ENCODE measurements around the gene RNF220. TPM values are rescaled to one million over a fixed set of nuclear protein-coding genes. Genes with fewer than 3 reads are reported as not detected.
A peak's percentile ranks its signal among the peaks of the same experiment; 100 is the strongest.

Gene RNF220
- total and polyA plus RNA-seq, 2 of the 13 experiments (the other 11 are each of a cell fraction or from before 2014, with no cell fraction given): 48.2 to 72.1 TPM

- TF ChIP-seq, protein P1, sequence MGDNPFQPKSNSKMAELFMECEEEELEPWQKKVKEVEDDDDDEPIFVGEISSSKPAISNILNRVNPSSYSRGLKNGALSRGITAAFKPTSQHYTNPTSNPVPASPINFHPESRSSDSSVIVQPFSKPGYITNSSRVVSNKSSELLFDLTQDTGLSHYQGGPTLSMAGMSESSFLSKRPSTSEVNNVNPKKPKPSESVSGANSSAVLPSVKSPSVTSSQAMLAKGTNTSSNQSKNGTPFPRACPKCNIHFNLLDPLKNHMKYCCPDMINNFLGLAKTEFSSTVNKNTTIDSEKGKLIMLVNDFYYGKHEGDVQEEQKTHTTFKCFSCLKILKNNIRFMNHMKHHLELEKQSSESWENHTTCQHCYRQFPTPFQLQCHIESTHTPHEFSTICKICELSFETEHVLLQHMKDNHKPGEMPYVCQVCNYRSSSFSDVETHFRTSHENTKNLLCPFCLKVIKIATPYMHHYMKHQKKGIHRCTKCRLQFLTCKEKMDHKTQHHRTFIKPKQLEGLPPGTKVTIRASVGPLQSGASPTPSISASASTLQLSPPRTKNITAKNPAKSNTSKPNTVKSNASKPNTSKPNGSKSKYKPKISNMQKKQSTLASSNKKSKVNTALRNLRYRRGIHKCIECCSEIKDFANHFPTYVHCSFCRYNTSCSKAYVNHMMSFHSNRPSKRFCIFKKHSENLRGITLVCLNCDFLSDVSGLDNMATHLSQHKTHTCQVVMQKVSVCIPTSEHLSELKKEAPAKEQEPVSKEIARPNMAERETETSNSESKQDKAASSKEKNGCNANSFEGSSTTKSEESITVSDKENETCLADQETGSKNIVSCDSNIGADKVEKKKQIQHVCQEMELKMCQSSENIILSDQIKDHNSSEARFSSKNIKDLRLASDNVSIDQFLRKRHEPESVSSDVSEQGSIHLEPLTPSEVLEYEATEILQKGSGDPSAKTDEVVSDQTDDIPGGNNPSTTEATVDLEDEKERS (CRISPR knock-in tag; IDR thresholded peaks at IDR 0.05): no peak
Measured at GRCh38 chr1:44616284-44616990, 211.4 kb downstream of the RNF220 start (continued).

DNA sequence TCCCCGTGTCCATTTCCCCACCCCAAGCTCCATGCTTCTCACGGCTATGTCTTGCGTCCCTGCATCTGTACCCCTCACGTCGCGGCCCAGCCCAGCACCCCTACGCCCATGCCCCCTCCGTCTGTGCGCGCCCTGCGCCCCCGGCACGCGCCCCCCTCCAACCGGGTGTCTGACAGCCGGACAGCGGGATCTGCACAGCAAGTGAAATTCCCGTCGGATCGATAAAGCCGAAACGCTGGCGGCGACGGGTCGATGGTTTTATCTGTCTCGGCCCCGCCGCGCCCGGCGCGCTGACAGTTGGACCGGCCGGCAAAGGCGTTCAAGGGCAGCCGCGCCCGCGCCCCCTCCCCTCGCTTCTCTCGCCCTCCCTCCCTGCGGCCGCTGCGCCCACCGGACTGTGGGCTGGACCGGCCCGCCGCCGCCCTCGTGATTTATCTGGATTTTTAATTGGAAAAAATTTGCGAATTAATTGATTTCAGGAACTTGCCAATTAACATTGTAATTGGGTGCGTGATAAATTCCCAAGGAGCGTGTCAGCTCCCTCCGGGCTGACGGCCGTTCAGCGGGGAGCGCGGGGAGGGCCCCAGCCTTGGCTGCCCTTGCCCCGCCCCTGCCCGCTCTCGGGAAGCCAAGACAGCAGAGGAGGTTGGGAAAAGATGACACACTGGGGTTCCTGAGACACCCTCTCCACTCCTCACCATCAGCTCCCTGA is 212.1 kb downstream of the RNF220 start:
- 46% methylated on average over 56 of the region's 63 CpGs for WGBS (ENCODE audit: low lambda C conversion rate)
- H3K27me3 ChIP-seq (ENCODE audit: control insufficient read depth in 1 of 2, insufficient read depth in 2 of 2, low read length in 2 of 2): peaks cover 0 to 25% of the 10 kb centered on the region in 2 experiments; a peak in 2 of 5 replicates
- no peaks in the 10 kb centered on the region for H3K9me3 ChIP-seq (ENCODE audit: low read length)
- FAIRE-seq (no peak), DNase-seq (ENCODE audit: low spot score) (no peak), ATAC-seq (peak; percentile 72)
- no peak overlapping the region for H2AFZ ChIP-seq (ENCODE audit: low read length)
- intact Hi-C loops (cut with micrococcal nuclease; ENCODE audit: unreplicated experiment): no loop called here
- ChIA-PET POLR2A (no interaction called here), CTCF (ENCODE audit: low intra/inter-chr PET ratio, low total read pairs) (no interaction called here)
- no peaks in the 10 kb centered on the region for H4K20me1 ChIP-seq (ENCODE audit: insufficient read depth, low read length)
- H3K79me2 ChIP-seq (ENCODE audit: insufficient read depth, low read length): no peaks in the 10 kb centered on the region
- BruUV-seq (replicated peaks): no TSS peak
- H3K4me2 ChIP-seq (ENCODE audit: low read depth, low read length): peak overlapping the region; percentile 48
- H3K4me3 ChIP-seq (replicated peaks in 1 of 3; ENCODE audit: insufficient read depth in 1 of 3, low read depth in 2 of 3, low read length in 3 of 3): peak overlapping the region in 1 of 3 experiments; percentile 32; a peak in 2 of 6 replicates
- peaks cover 15% of the 10 kb centered on the region; the same call in 1 of the 2 replicates for H3K4me1 ChIP-seq (ENCODE audit: insufficient read depth, low read length)
- no peak overlapping the region for H3K9ac ChIP-seq (ENCODE audit: insufficient read depth, low read depth, low read length)
- H3K36me3 ChIP-seq (replicated peaks in 1 of 2; ENCODE audit: control insufficient read depth in 1 of 2, insufficient read depth in 2 of 2, low read length in 2 of 2): peaks cover 0 to 8% of the 10 kb centered on the region in 2 experiments; a peak in 2 of 5 replicates
- in situ Hi-C loops (cut with HindIII; ENCODE audit: extremely low pct_ligation_motif_present, low pct_unique_long_range_greater_than_20kb): no loop called here
- no peak overlapping the region for H3K27ac ChIP-seq (ENCODE audit: extremely low read length, insufficient read depth, low read length)
- no peak for TF ChIP-seq EED (CRISPR knock-in tag; IDR thresholded peaks at IDR 0.05)
- no peak for TF ChIP-seq NFKB2 (CRISPR knock-in tag; IDR thresholded peaks at IDR 0.05; ENCODE audit: borderline replicate concordance)
- no peak for TF ChIP-seq IRX3 (CRISPR knock-in tag; IDR thresholded peaks at IDR 0.05; ENCODE audit: borderline replicate concordance, low read depth)
- no peak for TF ChIP-seq ZNF552 (CRISPR knock-in tag; IDR thresholded peaks at IDR 0.05; ENCODE audit: borderline replicate concordance)
- no peak for TF ChIP-seq RNF219 (CRISPR knock-in tag; IDR thresholded peaks at IDR 0.05)
- no peak for TF ChIP-seq DMAP1 (CRISPR knock-in tag; IDR thresholded peaks at IDR 0.05)
- no peak for TF ChIP-seq SCMH1 (CRISPR knock-in tag; IDR thresholded peaks at IDR 0.05; ENCODE audit: borderline replicate concordance)
- TF ChIP-seq, protein P2, sequence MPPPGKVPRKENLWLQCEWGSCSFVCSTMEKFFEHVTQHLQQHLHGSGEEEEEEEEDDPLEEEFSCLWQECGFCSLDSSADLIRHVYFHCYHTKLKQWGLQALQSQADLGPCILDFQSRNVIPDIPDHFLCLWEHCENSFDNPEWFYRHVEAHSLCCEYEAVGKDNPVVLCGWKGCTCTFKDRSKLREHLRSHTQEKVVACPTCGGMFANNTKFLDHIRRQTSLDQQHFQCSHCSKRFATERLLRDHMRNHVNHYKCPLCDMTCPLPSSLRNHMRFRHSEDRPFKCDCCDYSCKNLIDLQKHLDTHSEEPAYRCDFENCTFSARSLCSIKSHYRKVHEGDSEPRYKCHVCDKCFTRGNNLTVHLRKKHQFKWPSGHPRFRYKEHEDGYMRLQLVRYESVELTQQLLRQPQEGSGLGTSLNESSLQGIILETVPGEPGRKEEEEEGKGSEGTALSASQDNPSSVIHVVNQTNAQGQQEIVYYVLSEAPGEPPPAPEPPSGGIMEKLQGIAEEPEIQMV (CRISPR knock-in tag; IDR thresholded peaks at IDR 0.05; ENCODE audit: low read depth): no peak
- peak; percentile 43; the same call in 1 of the 2 replicates for TF ChIP-seq SALL1 (CRISPR knock-in tag; IDR thresholded peaks at IDR 0.05)
- TF ChIP-seq HCFC1 (IDR thresholded peaks at IDR 0.05; ENCODE audit: low read depth, low read length): no peak
- TF ChIP-seq ZNF768 (CRISPR knock-in tag; IDR thresholded peaks at IDR 0.05): no peak
- no peak for TF ChIP-seq GFI1 (CRISPR knock-in tag; IDR thresholded peaks at IDR 0.05; ENCODE audit: borderline replicate concordance)
- no peak for TF ChIP-seq ZNF17 (CRISPR knock-in tag; IDR thresholded peaks at IDR 0.05)
- TF ChIP-seq ZNF83 (CRISPR knock-in tag; IDR thresholded peaks at IDR 0.05; ENCODE audit: borderline replicate concordance): no peak
